Hematopoietic multipotent progenitor cell treated with erythropoietin and hydrocortisone succinate and interleukin-3 and kit ligand, for 17 days (in vitro differentiated cells): ENCODE results near the gene MAMDC4.

ENCODE experiments used
- DNase-seq: peaks from one replicate; pipeline ENCODE4 v3.0.0-alpha.2; 2015; ENCODE audit warnings: low spot score

The MAMDC4 gene

GRCh38 chr9:136849960-136850865 lies 1.9 kb upstream of the MAMDC4 start:
- no peak for DNase-seq

- no peak for DNase-seq
These were observed 1.0 kb upstream of the MAMDC4 start for GRCh38 chr9:136850866-136851775.

GRCh38 chr9:136852664-136853595 lies 784 bp downstream of the MAMDC4 start:
- DNase-seq: no peak

- no peak for DNase-seq
These were observed 1.5 kb downstream of the MAMDC4 start for GRCh38 chr9:136853596-136854112.

GRCh38 chr9:136854113-136854841 lies 2.1 kb downstream of the MAMDC4 start:
- DNase-seq: no peak

GRCh38 chr9:136854842-136855460 lies 2.8 kb downstream of the MAMDC4 start:
- no peak for DNase-seq

- DNase-seq: no peak
These were observed 3.4 kb downstream of the MAMDC4 start for GRCh38 chr9:136855461-136856078.

GRCh38 chr9:136856079-136856476 lies 3.9 kb downstream of the MAMDC4 start:
- DNase-seq: no peak

GRCh38 chr9:136856541-136857141 lies 4.5 kb downstream of the MAMDC4 start:
- no peak for DNase-seq

GRCh38 chr9:136857166-136857565 lies 5.0 kb downstream of the MAMDC4 start:
- no peak for DNase-seq

GRCh38 chr9:136857581-136858412 lies 5.7 kb downstream of the MAMDC4 start:
- no peak for DNase-seq

GRCh38 chr9:136858452-136858843 lies 6.3 kb downstream of the MAMDC4 start:
- DNase-seq: no peak

GRCh38 chr9:136858844-136859757 lies 7.0 kb downstream of the MAMDC4 start:
- DNase-seq: no peak

GRCh38 chr9:136860529-136860928 lies 8.4 kb downstream of the MAMDC4 start:
- DNase-seq: no peak

GRCh38 chr9:136860933-136861873 lies 9.1 kb downstream of the MAMDC4 start:
- DNase-seq: no peak

- no peak for DNase-seq
These were observed 9.8 kb downstream of the MAMDC4 start for GRCh38 chr9:136861874-136862457.
